Vagina (tissue), 2 donors: ENCODE data around the gene RAB7B.

Experiments used
- POLR2AphosphoS5 ChIP-seq, 2 donors: sonication (generic); formaldehyde crosslinking; IDR thresholded peaks; one replicate each; pipeline ENCODE4 v1.9.0; 2017; ENCODE audit warnings: antibody characterized with exemption in 2 of 2, mild to moderate bottlenecking in 2 of 2, low read depth in 1 of 2; ENCODE audit not compliant: insufficient read depth in 1 of 2
- TF ChIP-seq, protein P1 (sequence below), 3 experiments: fragments of 450-650 bp in 2 of 3; fragments of 200-600 bp in 1 of 3; sonication (generic) in 1 of 3; IDR thresholded peaks; one replicate each; pipeline ENCODE4 v1.5.1; 2017 to 2019; ENCODE audit warnings: antibody characterized with exemption in 3 of 3, mild to moderate bottlenecking in 2 of 3, moderate library complexity in 2 of 3

DNA sequence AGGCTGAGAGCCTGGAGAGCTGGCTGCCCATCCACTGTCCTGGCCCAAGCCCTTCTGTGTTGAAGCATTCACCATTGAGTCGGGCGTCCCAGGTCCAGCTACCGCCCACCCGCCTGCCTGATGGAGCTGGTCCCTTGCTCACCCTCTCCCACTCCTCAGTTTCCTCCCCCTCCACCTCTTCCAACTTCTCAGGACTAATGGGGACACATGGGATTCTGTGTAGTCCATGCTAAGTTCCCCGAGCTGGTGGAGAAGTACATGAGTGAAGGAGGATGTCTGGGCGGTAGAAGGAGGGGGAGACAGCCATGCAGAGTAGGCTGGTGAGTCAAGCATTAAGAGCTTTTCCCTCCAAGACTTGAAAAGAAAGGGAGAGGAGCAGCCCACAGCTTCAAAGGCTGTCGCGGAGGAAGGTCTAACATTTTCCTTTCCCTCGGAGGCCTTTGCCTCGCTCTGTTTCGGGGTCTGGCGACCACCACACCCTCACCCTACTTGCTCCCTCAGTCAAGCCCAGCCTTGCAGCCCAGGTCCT lies 60.5 kb downstream of the RAB7B start:
- no peak for TF ChIP-seq POLR2AphosphoS5 (IDR thresholded peaks at IDR 0.05; ENCODE audit: insufficient read depth in 1 of 2, low read depth in 1 of 2)
- TF ChIP-seq, protein P1, sequence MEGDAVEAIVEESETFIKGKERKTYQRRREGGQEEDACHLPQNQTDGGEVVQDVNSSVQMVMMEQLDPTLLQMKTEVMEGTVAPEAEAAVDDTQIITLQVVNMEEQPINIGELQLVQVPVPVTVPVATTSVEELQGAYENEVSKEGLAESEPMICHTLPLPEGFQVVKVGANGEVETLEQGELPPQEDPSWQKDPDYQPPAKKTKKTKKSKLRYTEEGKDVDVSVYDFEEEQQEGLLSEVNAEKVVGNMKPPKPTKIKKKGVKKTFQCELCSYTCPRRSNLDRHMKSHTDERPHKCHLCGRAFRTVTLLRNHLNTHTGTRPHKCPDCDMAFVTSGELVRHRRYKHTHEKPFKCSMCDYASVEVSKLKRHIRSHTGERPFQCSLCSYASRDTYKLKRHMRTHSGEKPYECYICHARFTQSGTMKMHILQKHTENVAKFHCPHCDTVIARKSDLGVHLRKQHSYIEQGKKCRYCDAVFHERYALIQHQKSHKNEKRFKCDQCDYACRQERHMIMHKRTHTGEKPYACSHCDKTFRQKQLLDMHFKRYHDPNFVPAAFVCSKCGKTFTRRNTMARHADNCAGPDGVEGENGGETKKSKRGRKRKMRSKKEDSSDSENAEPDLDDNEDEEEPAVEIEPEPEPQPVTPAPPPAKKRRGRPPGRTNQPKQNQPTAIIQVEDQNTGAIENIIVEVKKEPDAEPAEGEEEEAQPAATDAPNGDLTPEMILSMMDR (IDR thresholded peaks at IDR 0.05) = no peak
